ENCODE results near the gene WAPL.

WAPL gene

GRCh38 chr10:86461963-86462804 is 59.4 kb downstream of the WAPL start:
- DNase-seq (ENCODE audit: low read depth in 4 of 4, low spot score in 1 of 4) = no peak

DNA sequence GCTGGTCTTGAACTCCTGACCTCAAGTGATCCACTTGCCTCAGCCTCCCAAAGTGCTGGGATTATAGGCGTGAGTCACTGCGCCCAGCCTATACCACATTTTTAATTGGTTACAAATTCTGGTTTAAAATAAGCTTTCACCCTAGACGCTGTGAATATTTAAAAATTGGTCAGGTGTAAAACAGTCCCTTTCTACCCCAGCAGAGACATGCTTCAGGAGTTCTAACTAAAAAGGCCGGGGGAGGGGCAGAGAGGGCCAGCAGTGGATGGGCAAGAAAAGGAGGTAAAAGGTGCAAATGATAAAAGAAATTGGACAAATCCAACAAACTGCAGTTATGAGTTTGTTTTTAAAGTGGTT is 70.0 kb downstream of the WAPL start:
- DNase-seq (ENCODE audit: low read depth in 4 of 4, low spot score in 1 of 4) = no peak

GRCh38 chr10:86450806-86451603 is 70.6 kb downstream of the WAPL start:
- no peak for DNase-seq (ENCODE audit: low read depth in 4 of 4, low spot score in 1 of 4)

DNA sequence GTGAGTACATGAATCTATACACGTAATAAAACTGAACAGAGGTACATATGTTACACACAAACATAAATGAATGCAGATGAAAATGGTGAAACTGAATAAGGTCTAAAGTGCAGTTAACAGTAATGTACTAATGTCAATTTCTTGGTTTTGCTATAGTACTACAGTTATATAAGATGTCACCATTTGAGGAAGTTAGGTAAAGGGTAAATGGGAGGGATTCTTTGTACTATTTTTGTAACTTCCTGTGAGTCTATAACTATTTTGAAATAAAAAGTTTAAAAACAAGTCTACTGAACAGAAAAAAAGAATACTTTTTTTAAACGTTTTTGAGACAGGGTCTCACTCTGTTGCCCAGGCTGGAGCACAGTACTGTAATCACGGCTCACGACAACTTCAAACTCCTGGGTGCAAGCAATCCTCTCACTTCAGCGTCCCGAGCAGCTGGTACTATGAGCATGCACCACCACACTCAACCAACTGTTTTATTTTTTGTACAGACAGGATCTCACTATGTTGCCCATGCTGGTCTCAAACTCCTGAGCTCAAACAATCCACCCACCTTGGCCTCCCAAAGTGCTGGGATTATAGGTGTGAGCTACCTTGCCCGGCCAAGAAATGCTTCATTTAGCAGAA is 71.5 kb downstream of the WAPL start:
- no peak for DNase-seq (ENCODE audit: low read depth in 4 of 4, low spot score in 1 of 4)

- no peak for DNase-seq (ENCODE audit: low read depth in 4 of 4, low spot score in 1 of 4)
Measured at GRCh38 chr10:86447432-86447831, 74.2 kb downstream of the WAPL start.

DNA sequence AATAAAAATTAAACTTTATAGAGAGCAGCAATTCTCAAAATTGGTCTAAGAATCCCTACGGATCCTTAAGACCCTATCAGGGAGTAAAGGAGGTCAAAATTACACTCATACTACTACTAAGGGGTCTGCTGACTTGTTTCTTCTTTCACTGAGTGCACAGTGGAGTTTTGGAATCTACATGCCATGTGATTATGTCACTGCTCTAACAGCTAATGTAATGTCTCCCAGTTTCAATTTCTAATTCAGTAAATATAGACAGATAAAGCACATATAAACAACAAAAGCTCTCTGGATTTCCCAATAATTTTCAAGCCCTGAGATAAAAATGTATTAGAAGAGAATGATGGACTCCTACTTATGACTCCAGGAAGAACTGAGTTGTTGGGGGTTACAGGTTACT is 74.6 kb downstream of the WAPL start:
- no peak for DNase-seq (ENCODE audit: low read depth in 4 of 4, low spot score in 1 of 4)

- no peak for DNase-seq (ENCODE audit: low read depth in 4 of 4, low spot score in 1 of 4)
Measured at GRCh38 chr10:86446440-86446839, 75.2 kb downstream of the WAPL start.

GRCh38 chr10:86443936-86444335 is 77.7 kb downstream of the WAPL start:
- DNase-seq (ENCODE audit: low read depth in 4 of 4, low spot score in 1 of 4) = no peak

DNA sequence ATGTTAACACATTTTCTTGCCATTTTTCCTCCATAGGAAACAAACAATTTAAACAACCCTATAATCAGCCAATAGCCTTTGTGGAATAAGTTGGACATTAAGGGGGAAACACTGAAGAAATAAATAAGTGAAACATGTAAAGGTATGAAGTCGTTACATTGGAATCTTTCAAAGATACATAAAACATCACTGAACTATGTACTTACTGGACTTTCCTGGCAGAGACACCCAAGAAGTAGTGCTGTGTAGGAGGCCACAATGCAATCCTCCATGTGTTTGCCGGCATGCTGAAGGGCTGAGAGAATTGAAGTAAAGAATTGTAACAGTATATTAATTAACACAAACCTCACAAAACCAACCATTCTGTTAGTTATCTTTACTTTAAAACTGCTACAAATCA is 78.5 kb downstream of the WAPL start:
- no peak for DNase-seq (ENCODE audit: low read depth in 4 of 4, low spot score in 1 of 4)

DNA sequence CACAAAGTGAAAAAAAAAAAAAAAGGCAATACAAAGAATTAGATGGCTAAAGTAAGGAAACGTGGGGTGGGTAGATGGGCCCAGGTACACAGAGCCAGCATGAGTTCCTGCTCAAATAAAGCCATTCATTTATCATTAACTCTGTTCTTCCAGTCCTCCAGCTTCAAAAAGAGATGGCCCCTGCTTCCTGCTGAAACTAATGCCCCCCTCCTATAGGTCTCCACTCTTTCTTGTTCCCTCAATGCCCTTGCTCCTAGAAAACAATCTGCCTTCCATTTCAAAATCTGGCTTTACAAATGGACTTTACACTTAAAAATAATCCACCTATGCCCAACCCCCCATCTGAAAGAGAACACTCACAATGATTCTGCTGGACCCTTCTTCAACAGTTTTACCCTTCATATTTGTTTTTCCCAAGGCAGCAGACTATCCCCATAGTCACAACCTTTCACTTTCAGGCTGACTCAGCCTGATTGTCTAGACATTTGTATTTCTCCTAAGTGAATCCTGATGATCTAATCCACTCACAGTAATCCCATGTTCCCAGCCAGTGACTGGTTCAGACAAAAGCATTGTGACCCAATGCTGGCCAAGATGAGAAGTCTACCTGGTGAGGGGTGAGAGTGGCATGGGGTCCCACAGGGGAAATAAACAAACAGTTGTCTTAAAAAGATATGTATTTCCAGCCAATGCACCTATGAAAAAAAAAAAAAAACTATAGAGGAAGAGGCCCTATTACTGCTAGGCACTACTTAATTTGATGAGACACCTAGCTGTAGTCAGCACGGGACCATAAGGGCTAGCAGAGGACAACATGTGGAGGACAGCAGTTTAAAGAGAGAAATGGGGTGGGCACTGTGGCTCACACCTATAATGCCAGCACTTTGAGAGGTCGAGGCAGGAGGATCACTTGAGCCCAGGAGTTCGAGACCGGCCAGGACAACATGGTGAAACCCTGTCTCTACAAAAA is 80.4 kb downstream of the WAPL start:
- no peak for DNase-seq (ENCODE audit: low read depth in 4 of 4, low spot score in 1 of 4)

DNA sequence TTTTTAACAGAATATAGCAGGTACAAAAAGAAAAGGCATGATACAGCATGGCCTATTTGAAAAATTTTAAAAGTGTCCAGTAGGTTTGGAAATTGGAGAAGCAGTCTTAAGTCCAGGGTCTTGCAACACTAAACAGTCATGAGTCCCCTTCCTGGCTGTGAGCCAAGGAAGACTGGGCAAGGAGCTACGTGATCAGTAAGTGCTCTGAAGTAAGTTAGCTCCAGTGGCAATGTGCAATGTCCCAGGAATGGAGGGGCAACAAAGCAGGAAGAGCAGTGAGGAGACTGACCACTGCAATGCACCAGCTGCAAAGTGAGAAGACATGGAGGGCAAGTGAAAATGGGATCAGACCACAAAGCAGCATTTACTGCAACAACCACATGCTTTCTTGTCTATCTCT is 82.0 kb downstream of the WAPL start:
- no peak for DNase-seq (ENCODE audit: low read depth in 4 of 4, low spot score in 1 of 4)

- DNase-seq (ENCODE audit: low read depth in 4 of 4, low spot score in 1 of 4) = no peak
Measured at GRCh38 chr10:86438091-86438749, 83.4 kb downstream of the WAPL start.

GRCh38 chr10:86437447-86437846 is 84.1 kb downstream of the WAPL start:
- no peak for DNase-seq (ENCODE audit: low read depth in 4 of 4, low spot score in 1 of 4)

GRCh38 chr10:86436963-86437362 is 84.6 kb downstream of the WAPL start:
- no peak for DNase-seq (ENCODE audit: low read depth in 4 of 4, low spot score in 1 of 4)

- no peak for DNase-seq (ENCODE audit: low read depth in 4 of 4, low spot score in 1 of 4)
Measured at GRCh38 chr10:86434656-86435055, 86.9 kb downstream of the WAPL start.

DNA sequence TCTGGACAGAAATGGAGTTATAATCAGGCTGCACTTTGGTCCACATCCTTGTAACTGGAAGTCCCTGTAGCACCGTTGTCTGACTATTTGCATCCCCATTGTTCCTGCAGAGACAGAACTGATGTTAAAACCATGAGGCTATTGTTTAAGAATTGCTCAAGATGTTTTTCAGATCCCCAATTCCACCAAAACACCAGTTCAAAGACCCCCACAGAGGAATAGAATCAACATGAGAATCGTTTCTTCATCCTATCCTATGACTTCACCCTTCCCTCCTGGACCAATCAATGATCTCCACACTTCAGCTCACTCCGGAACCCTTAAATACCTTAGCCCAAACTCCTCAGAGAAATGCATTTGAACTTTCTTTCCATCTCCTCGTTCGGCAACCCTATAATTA is 97.9 kb downstream of the WAPL start:
- DNase-seq (ENCODE audit: low read depth in 4 of 4, low spot score in 1 of 4) = no peak

GRCh38 chr10:86419101-86419500 is 102.5 kb downstream of the WAPL start:
- DNase-seq (ENCODE audit: low read depth in 4 of 4, low spot score in 1 of 4) = no peak

- no peak for DNase-seq (ENCODE audit: low read depth in 4 of 4, low spot score in 1 of 4)
Measured at GRCh38 chr10:86415583-86415982, 106.0 kb downstream of the WAPL start.

DNA sequence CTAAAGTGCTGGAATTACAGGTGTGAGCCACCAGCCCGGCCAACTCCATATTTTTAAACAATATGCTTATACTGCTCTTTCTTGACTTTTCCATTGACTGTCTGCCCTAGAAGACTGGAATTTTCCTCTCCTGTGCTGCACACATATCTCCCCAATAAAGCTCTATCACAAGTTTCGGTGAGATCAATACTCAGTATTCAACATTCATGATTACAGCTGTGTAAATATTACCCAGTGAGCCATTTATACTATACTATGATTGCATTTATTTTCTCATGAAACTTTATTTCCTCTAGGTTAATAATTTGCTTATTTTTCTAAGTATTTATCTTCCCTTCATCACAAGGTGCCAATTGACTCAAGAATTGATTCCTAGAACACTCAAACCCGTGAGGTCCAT is 106.5 kb downstream of the WAPL start:
- no peak for DNase-seq (ENCODE audit: low read depth in 4 of 4, low spot score in 1 of 4)

DNA sequence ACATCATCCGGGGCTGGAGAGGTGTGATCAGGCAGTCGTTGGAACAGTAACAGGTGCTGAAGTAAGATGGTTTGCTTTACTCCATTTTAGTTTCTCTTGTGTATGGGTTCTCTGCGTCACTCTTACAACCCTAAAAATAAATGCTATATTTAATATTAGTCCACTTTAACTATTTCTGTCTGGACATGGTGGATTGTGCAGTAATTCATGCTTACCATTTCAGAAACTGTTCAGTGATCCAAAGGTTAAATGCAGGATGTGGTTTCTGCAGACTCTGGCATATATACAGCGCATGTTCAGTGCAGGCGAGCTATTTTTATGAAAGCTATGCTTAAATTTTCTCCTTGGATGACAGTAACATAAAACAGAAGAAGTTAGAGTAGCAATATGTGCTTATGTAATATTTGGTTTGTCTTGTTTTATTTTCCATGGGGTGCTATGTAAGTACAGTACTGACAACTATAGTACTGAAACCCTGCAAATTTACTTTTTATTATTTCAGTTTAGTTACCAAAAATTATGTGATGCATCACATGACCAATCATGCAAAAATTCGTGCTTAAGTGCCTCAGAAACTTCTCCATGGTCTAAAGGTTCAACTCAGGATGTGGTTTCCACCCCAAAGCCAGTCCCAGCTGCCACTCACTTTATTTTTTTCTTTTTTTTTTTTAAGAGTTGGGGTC is 108.4 kb downstream of the WAPL start:
- no peak for DNase-seq (ENCODE audit: low read depth in 4 of 4, low spot score in 1 of 4)

Data from stimulated activated CD4-positive, alpha-beta T cell treated with anti-CD3 and anti-CD28 coated beads, Interleukin-1b, Interleukin-23, amount 100 ng/mL, for 24 hours (primary cell).